B cell (primary cell): ENCODE data around the gene TTC28. TPM values are rescaled to one million over a fixed set of nuclear protein-coding genes. Genes with fewer than 3 reads are reported as not detected.

Source experiments
- ATAC-seq: fragments of 200-7000 bp; cut with Tn5 transposase; one replicate; pipeline ENCODE4 v1.10.0; 2021; ENCODE audit warnings: low read depth, mild to moderate bottlenecking, moderate number of reproducible peaks, moderate library complexity
- CTCF ChIA-PET: fragments of 350-600 bp; sonication (Branson Sonifier 250); formaldehyde crosslinking; loops from one replicate; lab custom pipeline; 2021; ENCODE audit warnings: antibody characterized with exemption, inconsistent platforms; lab: Charles Lee
- POLR2A ChIA-PET: fragments of 350-600 bp; sonication (Branson Sonifier 250); formaldehyde crosslinking; loops from one replicate; lab custom pipeline; 2021; ENCODE audit warnings: antibody characterized with exemption; lab: Charles Lee
- DNase-seq: peaks from one replicate; pipeline ENCODE4 v3.0.0; 2013
- H2AFZ ChIP-seq: 2 replicates; pipeline ENCODE4 v1.6.1; 2012; ENCODE audit warnings: mild to moderate bottlenecking, low read depth, low read length; ENCODE audit not compliant: insufficient read depth, poor library complexity, severe bottlenecking
- H3K27ac ChIP-seq, 2 donors: 1 replicate in 1 of 2; 2 replicates in 1 of 2; pipeline ENCODE4 v1.5.1; 2012 to 2013; ENCODE audit warnings: low read length in 2 of 2, mild to moderate bottlenecking in 2 of 2, moderate library complexity in 1 of 2
- H3K27me3 ChIP-seq, 4 experiments: fragments of 200-600 bp in 1 of 4; sonication (generic) in 1 of 4; replicated peaks in 1 of 4; 1 replicate in 2 of 4; 2 replicates in 2 of 4; pipeline versions ENCODE4 v1.6.1 to v1.7.0; 2013 to 2016; ENCODE audit warnings: low read length in 3 of 4, mild to moderate bottlenecking in 2 of 4, mixed read lengths in 1 of 4, moderate library complexity in 1 of 4; ENCODE audit not compliant: insufficient read depth in 4 of 4, control insufficient read depth in 3 of 4; ENCODE audit errors: control extremely low read depth in 1 of 4
- H3K36me3 ChIP-seq, 2 experiments: replicated peaks in 1 of 2; 1 replicate in 1 of 2; 2 replicates in 1 of 2; pipeline versions ENCODE4 v1.6.1 to v1.7.1; 2013; ENCODE audit warnings: low read length in 1 of 2; ENCODE audit not compliant: insufficient read depth in 2 of 2, control insufficient read depth in 1 of 2; ENCODE audit errors: control extremely low read depth in 1 of 2, extremely low read depth in 1 of 2
- H3K4me1 ChIP-seq, 2 donors: fragments of 200-600 bp in 1 of 2; sonication (generic) in 1 of 2; 1 replicate in 1 of 2; 2 replicates in 1 of 2; pipeline versions ENCODE4 v1.5.1 to v1.6.1; 2013 to 2017; ENCODE audit warnings: low read length in 2 of 2; ENCODE audit not compliant: control insufficient read depth in 2 of 2, insufficient read depth in 2 of 2
- H3K4me2 ChIP-seq: replicated peaks from 2 replicates; pipeline ENCODE3; 2012; ENCODE audit warnings: mild to moderate bottlenecking, low read depth, low read length; ENCODE audit not compliant: poor library complexity, severe bottlenecking
- H3K4me3 ChIP-seq, 5 experiments: fragments of 200-600 bp in 1 of 5; sonication (generic) in 1 of 5; 1 replicate in 3 of 5; 2 replicates in 2 of 5; pipeline versions ENCODE4 v1.5.1 to v1.7.0; 2011 to 2016; ENCODE audit warnings: low read length in 4 of 5, mild to moderate bottlenecking in 4 of 5, low read depth in 2 of 5, control low read depth in 1 of 5, moderate library complexity in 1 of 5; ENCODE audit not compliant: insufficient read depth in 1 of 5; ENCODE audit errors: control extremely low read depth in 1 of 5, extremely low read depth in 1 of 5
- H3K79me2 ChIP-seq: fragments of 200-600 bp; sonication (generic); one replicate; pipeline ENCODE4 v1.6.0; 2016; ENCODE audit warnings: low read length; ENCODE audit not compliant: control insufficient read depth, insufficient read depth
- H3K9ac ChIP-seq: fragments of 200-600 bp; sonication (generic); 2 replicates; pipeline ENCODE4 v1.6.1; 2017; ENCODE audit warnings: mild to moderate bottlenecking, low read length, moderate library complexity
- H3K9me3 ChIP-seq, 3 donors: one replicate each; pipeline versions ENCODE4 v1.6.1 to v1.7.1; 2013; ENCODE audit warnings: low read length in 2 of 3; ENCODE audit not compliant: control insufficient read depth in 2 of 3, insufficient read depth in 1 of 3; ENCODE audit errors: control extremely low read depth in 1 of 3
- H4K20me1 ChIP-seq: 2 replicates; pipeline ENCODE4 v1.6.0; 2012; ENCODE audit warnings: mild to moderate bottlenecking, low read length; ENCODE audit not compliant: insufficient read depth, control insufficient read depth, poor library complexity, severe bottlenecking
- H3K27ac Mint-ChIP-seq: one replicate; pipeline ENCODE4 v1.8.0; 2021; ENCODE audit warnings: mixed read lengths
- H3K27me3 Mint-ChIP-seq: one replicate; pipeline ENCODE4 v1.8.0; 2021; ENCODE audit warnings: mixed read lengths
- H3K4me1 Mint-ChIP-seq: one replicate; pipeline ENCODE4 v1.8.0; 2021; ENCODE audit warnings: mixed read lengths
- H3K4me3 Mint-ChIP-seq: one replicate; pipeline ENCODE4 v1.8.0; 2021; ENCODE audit warnings: mixed read lengths
- H3K9me3 Mint-ChIP-seq: one replicate; pipeline ENCODE4 v1.8.0; 2022; ENCODE audit warnings: mixed read lengths; ENCODE audit not compliant: insufficient read depth
- CTCF ChIP-seq: fragments of 200-600 bp; IDR thresholded peaks from one replicate; pipeline ENCODE4 v1.8.0; 2022; ENCODE audit warnings: antibody characterized with exemption, mild to moderate bottlenecking
- EZH2 ChIP-seq: IDR thresholded peaks from 2 replicates; pipeline ENCODE4 v1.6.1; 2012; ENCODE audit warnings: borderline replicate concordance, low read depth, mild to moderate bottlenecking, moderate library complexity, low read length; ENCODE audit not compliant: insufficient read depth, poor library complexity, severe bottlenecking
- WGBS: methylation state at CpG from one replicate; pipeline ENCODE4 v1.1.5; 2013; ENCODE audit warnings: missing lambda C conversion rate; ENCODE audit not compliant: insufficient coverage; 5-methylcytosine and 5-hydroxymethylcytosine counted together
- intact Hi-C: fragments of 100-400 bp; cut with micrococcal nuclease; formaldehyde crosslinking; loops from one replicate; pipeline ENCODE4 v1.10.0; 2022
- polyA plus RNA-seq: library from polyadenylated mRNA; depleted of rRNA; stranded (reverse); fragments of >200 nt; gene quantifications from 2 replicates; pipeline ENCODE4 v1.2.3, GENCODE V29; 2012
- total RNA-seq, 2 donors: library from RNA; stranded (reverse); fragments of 120-200 nt in 1 of 2; gene quantifications; 1 replicate in 1 of 2; 2 replicates in 1 of 2; pipeline versions ENCODE4 v1.2.3 to v1.2.4, GENCODE V29; 2013 to 2022

Gene TTC28
- total and polyA plus RNA-seq, 2 donors (not counting 1 experiment from before 2014, with no cell fraction given) = 4.5 to 7.3 TPM

GRCh38 chr22:28137036-28137435, 542.6 kb downstream of the TTC28 start:
- POLR2A ChIA-PET = no interaction called here
- ATAC-seq = no peak
- H3K27ac ChIP-seq = no peak overlapping the region
- H3K4me1 Mint-ChIP-seq = no peaks in the 10 kb centered on the region
- CTCF ChIA-PET = no interaction called here
- H3K36me3 ChIP-seq = no peaks in the 10 kb centered on the region
- H3K9me3 Mint-ChIP-seq = no peaks in the 10 kb centered on the region
- intact Hi-C loops = no loop called here
- DNase-seq = no peak
- H3K27me3 Mint-ChIP-seq = peaks cover 3% of the 10 kb centered on the region
- H3K79me2 ChIP-seq = no peaks in the 10 kb centered on the region
- H3K4me3 ChIP-seq = no peak overlapping the region
- no peaks in the 10 kb centered on the region for H4K20me1 ChIP-seq
- no peak overlapping the region for H3K4me3 Mint-ChIP-seq
- H3K27ac Mint-ChIP-seq = no peak overlapping the region
- H3K9ac ChIP-seq = no peak overlapping the region
- TF ChIP-seq CTCF = no peak
- no peak for TF ChIP-seq EZH2
- H2AFZ ChIP-seq = no peak overlapping the region
- no peak overlapping the region for H3K4me2 ChIP-seq
- WGBS = 100% methylated on average over 1 of the region's 3 CpGs
- H3K4me1 ChIP-seq = no peaks in the 10 kb centered on the region
- H3K27me3 ChIP-seq = no peaks in the 10 kb centered on the region
- H3K9me3 ChIP-seq = peaks cover 0 to 9% (median 0%) of the 10 kb centered on the region in 3 donors

- Mint-ChIP-seq H3K4me1 (no peaks in the 10 kb centered on the region), H3K27me3 (peaks cover 3% of the 10 kb centered on the region), H3K27ac (no peak overlapping the region), H3K9me3 (no peaks in the 10 kb centered on the region), H3K4me3 (no peak overlapping the region)
- peaks cover 0 to 9% (median 0%) of the 10 kb centered on the region in 3 donors for H3K9me3 ChIP-seq
- no peak overlapping the region for H3K9ac ChIP-seq
- TF ChIP-seq EZH2 = no peak
- no peak for TF ChIP-seq CTCF
- no peak overlapping the region for H3K27ac ChIP-seq
- no peaks in the 10 kb centered on the region for H4K20me1 ChIP-seq
- H2AFZ ChIP-seq = no peak overlapping the region
- intact Hi-C loops = no loop called here
- H3K4me3 ChIP-seq = no peak overlapping the region
- H3K4me2 ChIP-seq = no peak overlapping the region
- no peak for ATAC-seq
- POLR2A ChIA-PET = no interaction called here
- no peaks in the 10 kb centered on the region for H3K36me3 ChIP-seq
- CTCF ChIA-PET = no interaction called here
- no peak for DNase-seq
- no peaks in the 10 kb centered on the region for H3K79me2 ChIP-seq
- peaks cover 0 to 3% (median 1%) of the 10 kb centered on the region in 4 experiments for H3K27me3 ChIP-seq
- no peaks in the 10 kb centered on the region for H3K4me1 ChIP-seq
- WGBS = 100% methylated on average over 1 of the region's 2 CpGs
Observed at GRCh38 chr22:28132466-28132865, 547.2 kb downstream of the TTC28 start.
